Neutrophil (primary cell): Measurements from ENCODE around the gene OAF.
"Not testable (repeated sequence)": the region's sequence is repeated elsewhere in the genome, so short reads cannot be mapped to it uniquely, and the experiment has no call there.

Experiments
- H3K27ac ChIP-seq: fragments of 200-600 bp; sonication (generic); 2 replicates; pipeline ENCODE4 v1.5.1; 2016; ENCODE audit warnings: mild to moderate bottlenecking, moderate library complexity
- H3K27me3 ChIP-seq: fragments of 200-600 bp; sonication (generic); 2 replicates; pipeline ENCODE4 v1.6.0; 2016; ENCODE audit warnings: mild to moderate bottlenecking
- H3K36me3 ChIP-seq: fragments of 200-600 bp; sonication (generic); 2 replicates; pipeline ENCODE4 v1.5.1; 2017
- H3K4me1 ChIP-seq, 2 experiments: fragments of 200-600 bp in 1 of 2; sonication (generic) in 1 of 2; 1 replicate in 1 of 2; 2 replicates in 1 of 2; pipeline versions ENCODE4 v1.5.1 to v1.6.1; 2013 to 2016; ENCODE audit warnings: low read depth in 1 of 2, low read length in 1 of 2, mild to moderate bottlenecking in 1 of 2, moderate library complexity in 1 of 2; ENCODE audit not compliant: control insufficient read depth in 1 of 2, insufficient read depth in 1 of 2
- H3K4me3 ChIP-seq, 2 experiments: fragments of 200-600 bp in 1 of 2; sonication (generic) in 1 of 2; 1 replicate in 1 of 2; 2 replicates in 1 of 2; pipeline ENCODE4 v1.5.1; 2013 to 2016; ENCODE audit warnings: low read depth in 1 of 2, low read length in 1 of 2, mild to moderate bottlenecking in 1 of 2, moderate library complexity in 1 of 2
- H3K9me3 ChIP-seq: fragments of 200-600 bp; sonication (generic); 2 replicates; pipeline ENCODE4 v1.5.1; 2016
- TF ChIP-seq, protein P1 (sequence below): fragments of 200-600 bp; sonication (generic); IDR thresholded peaks from 2 replicates; pipeline ENCODE4 v1.5.1; 2016; ENCODE audit warnings: antibody characterized with exemption

OAF gene

DNA sequence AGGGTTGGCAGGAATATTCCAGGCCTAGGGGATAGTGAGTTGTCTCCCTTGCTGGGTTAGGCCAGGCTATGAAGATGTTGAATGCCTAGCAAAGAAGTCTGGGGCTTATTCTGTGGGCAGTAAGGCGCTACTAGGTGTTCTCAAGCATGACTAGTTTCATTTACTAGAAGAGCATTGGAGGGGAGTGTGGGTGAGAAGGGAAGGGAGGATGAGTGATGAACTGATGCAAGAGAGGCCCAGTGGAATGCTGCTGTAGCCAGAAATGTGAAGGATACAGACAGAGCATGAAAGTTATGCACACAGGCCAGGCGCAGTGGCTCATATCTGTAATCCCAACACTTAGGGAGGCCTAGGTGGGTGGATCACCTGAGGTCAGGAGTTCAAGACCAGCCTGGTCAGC is 62.6 kb downstream of the OAF start:
- Histone ChIP-seq H3K36me3 (no peaks in the 10 kb centered on the region), H3K4me3 (no peak overlapping the region), H3K27me3 (peaks cover 51% of the 10 kb centered on the region), H3K27ac (no peak overlapping the region), H3K9me3 (no peaks in the 10 kb centered on the region), H3K4me1 (no peaks in the 10 kb centered on the region)
- TF ChIP-seq, protein P1, sequence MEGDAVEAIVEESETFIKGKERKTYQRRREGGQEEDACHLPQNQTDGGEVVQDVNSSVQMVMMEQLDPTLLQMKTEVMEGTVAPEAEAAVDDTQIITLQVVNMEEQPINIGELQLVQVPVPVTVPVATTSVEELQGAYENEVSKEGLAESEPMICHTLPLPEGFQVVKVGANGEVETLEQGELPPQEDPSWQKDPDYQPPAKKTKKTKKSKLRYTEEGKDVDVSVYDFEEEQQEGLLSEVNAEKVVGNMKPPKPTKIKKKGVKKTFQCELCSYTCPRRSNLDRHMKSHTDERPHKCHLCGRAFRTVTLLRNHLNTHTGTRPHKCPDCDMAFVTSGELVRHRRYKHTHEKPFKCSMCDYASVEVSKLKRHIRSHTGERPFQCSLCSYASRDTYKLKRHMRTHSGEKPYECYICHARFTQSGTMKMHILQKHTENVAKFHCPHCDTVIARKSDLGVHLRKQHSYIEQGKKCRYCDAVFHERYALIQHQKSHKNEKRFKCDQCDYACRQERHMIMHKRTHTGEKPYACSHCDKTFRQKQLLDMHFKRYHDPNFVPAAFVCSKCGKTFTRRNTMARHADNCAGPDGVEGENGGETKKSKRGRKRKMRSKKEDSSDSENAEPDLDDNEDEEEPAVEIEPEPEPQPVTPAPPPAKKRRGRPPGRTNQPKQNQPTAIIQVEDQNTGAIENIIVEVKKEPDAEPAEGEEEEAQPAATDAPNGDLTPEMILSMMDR: no peak

DNA sequence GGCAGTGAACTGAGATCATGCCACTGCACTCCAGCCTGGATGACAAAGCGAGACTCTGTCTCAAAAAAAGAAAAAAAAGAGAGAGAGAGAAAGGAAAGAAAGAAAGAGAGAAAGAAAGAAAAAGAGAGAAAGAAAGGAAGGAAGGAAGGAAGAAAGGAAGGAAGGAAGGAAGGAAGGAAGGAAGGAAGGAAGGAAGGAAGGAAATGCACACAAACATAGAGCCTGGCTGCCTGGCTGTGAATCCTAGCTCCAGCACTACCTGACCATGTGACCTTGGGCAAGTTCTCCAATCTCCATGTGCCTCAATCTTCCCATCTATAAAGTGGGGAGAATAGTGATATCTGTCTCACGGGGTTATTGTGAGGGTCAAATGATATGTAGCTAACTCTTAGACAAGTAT is 63.1 kb downstream of the OAF start:
- not testable (repeated sequence) for H3K4me1 ChIP-seq, H3K4me3 ChIP-seq, H3K9me3 ChIP-seq, H3K36me3 ChIP-seq, H3K27ac ChIP-seq
- peaks cover 48% of the 10 kb centered on the region for H3K27me3 ChIP-seq

DNA sequence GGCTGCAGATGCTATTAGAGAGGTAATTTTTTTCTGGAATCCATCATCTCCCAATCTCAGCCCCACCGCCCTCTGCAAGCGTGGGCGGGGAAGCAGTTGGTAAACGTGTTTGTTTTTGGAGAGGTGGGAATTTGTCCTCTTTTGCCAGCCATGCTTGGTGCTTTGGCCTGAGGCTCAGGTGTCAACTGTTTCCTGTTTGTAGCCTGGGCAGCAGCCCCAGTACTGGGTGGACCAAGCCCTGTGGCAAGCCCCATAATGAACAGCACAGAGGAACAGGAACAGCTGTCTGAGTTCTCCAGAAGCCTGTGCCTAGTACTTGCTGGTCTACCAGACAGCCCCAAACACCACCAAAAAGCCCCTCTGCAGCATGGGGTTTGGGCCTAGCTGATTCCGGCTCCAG is 68.7 kb downstream of the OAF start:
- H3K36me3 ChIP-seq: no peaks in the 10 kb centered on the region
- H3K27me3 ChIP-seq: peaks cover 39% of the 10 kb centered on the region
- no peak overlapping the region for H3K27ac ChIP-seq
- TF ChIP-seq, protein P1: no peak
- no peak overlapping the region for H3K4me3 ChIP-seq
- no peaks in the 10 kb centered on the region for H3K9me3 ChIP-seq
- no peaks in the 10 kb centered on the region for H3K4me1 ChIP-seq
